IMR-90 (cell line): ENCODE data around the gene CCNL2.

Source experiments
- BHLHE40 ChIP-seq: fragments of 150-350 bp; IDR thresholded peaks from 2 replicates; pipeline ENCODE4 v1.6.1; 2016; ENCODE audit warnings: mild to moderate bottlenecking, low read depth, low read length
- CTCF ChIP-seq: conservative IDR thresholded peaks from 2 replicates; pipeline ENCODE4 v1.5.1; 2012; ENCODE audit warnings: mild to moderate bottlenecking, low read depth, low read length, improper control_type of control experiment
- ELK1 ChIP-seq: fragments of 150-350 bp; IDR thresholded peaks from 2 replicates; pipeline ENCODE4 v1.6.1; 2016; ENCODE audit warnings: low read depth, mild to moderate bottlenecking, low read length, moderate library complexity, borderline replicate concordance
- MAFK ChIP-seq: IDR thresholded peaks from 2 replicates; pipeline ENCODE4 v1.6.1; 2012; ENCODE audit warnings: low read depth, low read length, improper control_type of control experiment
- MXI1 ChIP-seq: IDR thresholded peaks from 2 replicates; pipeline ENCODE4 v1.6.1; 2012; ENCODE audit warnings: low read depth, mild to moderate bottlenecking, low read length, moderate library complexity, borderline replicate concordance
- NFE2L2 ChIP-seq: fragments of 150-350 bp; IDR thresholded peaks from 2 replicates; pipeline ENCODE4 v1.6.1; 2016; ENCODE audit warnings: low read depth, mild to moderate bottlenecking, low read length
- POLR2A ChIP-seq: IDR thresholded peaks from 2 replicates; pipeline ENCODE4 v1.6.1; 2012; ENCODE audit warnings: mild to moderate bottlenecking, low read depth, low read length
- RAD21 ChIP-seq: IDR thresholded peaks from 2 replicates; pipeline ENCODE4 v1.6.1; 2012; ENCODE audit warnings: low read length, improper control_type of control experiment
- USF2 ChIP-seq: fragments of 150-350 bp; IDR thresholded peaks from 2 replicates; pipeline ENCODE4 v1.6.1; 2017; ENCODE audit warnings: mild to moderate bottlenecking, antibody characterized with exemption, low read length, low read depth

GRCh38 chr1:1437033-1437903 is 38.1 kb upstream of the CCNL2 start:
- no peak for TF ChIP-seq POLR2A
- no peak for TF ChIP-seq RAD21
- no peak for TF ChIP-seq USF2
- TF ChIP-seq CTCF = no peak
- TF ChIP-seq BHLHE40 = no peak
- TF ChIP-seq ELK1 = no peak
- no peak for TF ChIP-seq MAFK
- TF ChIP-seq MXI1 = no peak
- no peak for TF ChIP-seq NFE2L2
